Activated T-cell treated with anti-CD3 and anti-CD28 coated beads, Interleukin-2, amount 50 U/mL, for 4 hours (primary cell): ENCODE results near the gene SH3BP4. TPM values are rescaled to one million over a fixed set of nuclear protein-coding genes. Genes with fewer than 3 reads are reported as not detected.

Source experiments
- ATAC-seq, 2 donors: fragments of 200-7000 bp; cut with Tn5 transposase; one replicate each; pipeline ENCODE4 v1.10.0; 2021
- DNase-seq: peaks from one replicate; pipeline ENCODE4 v3.0.0-alpha.2; 2020
- H3K27me3 Mint-ChIP-seq: one replicate; pipeline ENCODE4 v1.8.0; 2021; ENCODE audit warnings: low read depth, mixed read lengths
- H3K36me3 Mint-ChIP-seq: one replicate; pipeline ENCODE4 v1.8.0; 2022; ENCODE audit warnings: mixed read lengths; ENCODE audit not compliant: insufficient read depth
- H3K4me1 Mint-ChIP-seq: one replicate; pipeline ENCODE4 v1.8.0; 2021; ENCODE audit warnings: low read depth, mixed read lengths
- H3K4me3 Mint-ChIP-seq: one replicate; pipeline ENCODE4 v1.8.0; 2021; ENCODE audit warnings: mild to moderate bottlenecking, moderate library complexity, mixed read lengths
- H3K9me3 Mint-ChIP-seq: one replicate; pipeline ENCODE4 v1.8.0; 2021; ENCODE audit warnings: mixed read lengths
- total RNA-seq, 3 donors: library from RNA; stranded (reverse); gene quantifications; one replicate each; pipeline ENCODE4 v1.2.1, GENCODE V29; 2021

SH3BP4 gene
- total RNA-seq, 3 donors from 2014 or later = 0.18 to 0.46 (median 0.30) TPM

- Mint-ChIP-seq H3K9me3 (no peaks in the 10 kb centered on the region), H3K4me3 (no peak overlapping the region), H3K27me3 (peaks cover 13% of the 10 kb centered on the region), H3K36me3 (no peaks in the 10 kb centered on the region), H3K4me1 (no peaks in the 10 kb centered on the region)
- ATAC-seq = no peak
- no peak for DNase-seq
Observed at GRCh38 chr2:235097196-235097595, 145.4 kb downstream of the SH3BP4 start.

- ATAC-seq = no peak
- no peaks in the 10 kb centered on the region for H3K36me3 Mint-ChIP-seq
- no peaks in the 10 kb centered on the region for H3K4me1 Mint-ChIP-seq
- peaks cover 9% of the 10 kb centered on the region for H3K27me3 Mint-ChIP-seq
- H3K9me3 Mint-ChIP-seq = no peaks in the 10 kb centered on the region
- no peak for DNase-seq
- H3K4me3 Mint-ChIP-seq = no peak overlapping the region
Observed at GRCh38 chr2:235098269-235098668, 146.5 kb downstream of the SH3BP4 start.

DNA sequence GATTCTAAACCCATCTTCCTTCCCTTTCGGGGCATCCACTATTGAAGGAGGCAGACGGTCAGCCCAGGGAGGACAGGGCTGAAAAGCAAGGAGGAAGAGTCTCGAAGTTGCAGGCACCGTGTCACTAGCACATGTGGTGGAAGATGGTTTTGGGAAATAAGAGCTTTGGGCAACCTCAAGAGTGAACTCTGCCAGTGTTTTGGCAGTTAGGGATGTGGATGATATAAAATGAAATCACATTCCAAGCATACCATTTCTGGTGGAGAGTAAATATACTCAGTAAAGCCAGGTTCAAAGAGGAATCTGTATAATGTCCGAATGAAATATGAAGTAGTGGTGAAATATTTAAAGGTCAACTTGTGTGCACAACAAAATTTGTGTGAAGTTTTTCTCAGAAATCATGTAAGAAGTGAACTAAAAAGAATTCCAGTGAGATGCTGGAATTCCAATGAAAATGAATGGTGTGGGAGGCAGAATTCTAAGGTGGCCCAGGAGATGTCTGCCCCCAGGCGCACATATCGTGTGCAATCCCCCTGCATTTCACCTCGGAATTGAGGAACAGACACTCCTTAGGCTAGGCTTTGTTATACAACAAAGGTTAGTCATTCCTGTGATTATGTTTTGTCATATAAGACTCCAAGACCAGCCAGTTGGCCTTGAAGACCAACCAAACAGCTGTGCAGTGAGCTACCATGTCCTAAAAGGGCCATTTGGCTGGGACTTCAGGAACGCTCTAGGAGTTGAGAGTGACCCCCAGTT is 147.1 kb downstream of the SH3BP4 start:
- no peaks in the 10 kb centered on the region for H3K9me3 Mint-ChIP-seq
- H3K36me3 Mint-ChIP-seq = no peaks in the 10 kb centered on the region
- H3K4me3 Mint-ChIP-seq = no peak overlapping the region

GRCh38 chr2:235102896-235103295 is 151.1 kb downstream of the SH3BP4 start:
- Mint-ChIP-seq H3K36me3 (no peaks in the 10 kb centered on the region), H3K9me3 (no peaks in the 10 kb centered on the region), H3K4me1 (no peaks in the 10 kb centered on the region), H3K27me3 (peaks cover 9% of the 10 kb centered on the region), H3K4me3 (no peak overlapping the region)
- ATAC-seq = no peak
- DNase-seq = no peak

More for the DNA sequence above, 147.1 kb downstream of the SH3BP4 start:
- ATAC-seq = no peak
- Mint-ChIP-seq H3K27me3 (peaks cover 4% of the 10 kb centered on the region), H3K4me1 (no peaks in the 10 kb centered on the region)
- DNase-seq = no peak
